GM19397 (cell line): ENCODE results near the gene BTG1.

Experiments
- ATAC-seq: cut with Tn5 transposase; IDR thresholded peaks from one replicate; pipeline ENCODE4 v1.9.1; 2021; ENCODE audit warnings: mild to moderate bottlenecking, moderate library complexity; ENCODE audit not compliant: unreplicated experiment

The BTG1 gene

DNA sequence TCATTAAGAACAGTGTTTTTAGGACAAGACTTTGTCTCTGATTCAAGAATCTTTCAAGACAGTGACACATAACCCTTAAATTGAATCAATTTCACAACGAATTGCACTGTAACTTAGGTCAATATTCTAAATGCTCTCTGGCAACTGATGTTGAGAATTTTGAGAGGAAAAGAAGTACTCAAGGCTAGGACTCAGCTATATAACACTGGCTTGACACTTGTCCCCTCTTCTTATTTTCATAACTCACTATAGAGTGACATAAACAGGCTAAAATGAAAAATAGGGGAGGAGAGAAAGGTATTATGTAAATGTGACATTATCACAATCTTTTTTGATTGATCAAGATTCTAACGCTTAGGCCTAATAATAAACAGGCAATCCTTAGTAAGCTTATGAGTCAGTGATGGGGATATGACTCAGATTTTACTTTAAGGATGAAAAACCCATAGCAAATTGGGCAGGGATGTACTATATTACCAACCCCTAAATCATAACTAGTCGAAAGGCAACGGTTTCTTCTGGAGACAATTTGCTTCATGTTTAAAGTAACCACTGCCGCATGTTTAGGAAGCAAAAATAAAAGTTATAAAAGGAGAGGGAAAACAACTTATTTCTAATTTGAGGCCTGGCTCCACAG, 10.9 kb downstream of the BTG1 start:
- no peak for ATAC-seq

DNA sequence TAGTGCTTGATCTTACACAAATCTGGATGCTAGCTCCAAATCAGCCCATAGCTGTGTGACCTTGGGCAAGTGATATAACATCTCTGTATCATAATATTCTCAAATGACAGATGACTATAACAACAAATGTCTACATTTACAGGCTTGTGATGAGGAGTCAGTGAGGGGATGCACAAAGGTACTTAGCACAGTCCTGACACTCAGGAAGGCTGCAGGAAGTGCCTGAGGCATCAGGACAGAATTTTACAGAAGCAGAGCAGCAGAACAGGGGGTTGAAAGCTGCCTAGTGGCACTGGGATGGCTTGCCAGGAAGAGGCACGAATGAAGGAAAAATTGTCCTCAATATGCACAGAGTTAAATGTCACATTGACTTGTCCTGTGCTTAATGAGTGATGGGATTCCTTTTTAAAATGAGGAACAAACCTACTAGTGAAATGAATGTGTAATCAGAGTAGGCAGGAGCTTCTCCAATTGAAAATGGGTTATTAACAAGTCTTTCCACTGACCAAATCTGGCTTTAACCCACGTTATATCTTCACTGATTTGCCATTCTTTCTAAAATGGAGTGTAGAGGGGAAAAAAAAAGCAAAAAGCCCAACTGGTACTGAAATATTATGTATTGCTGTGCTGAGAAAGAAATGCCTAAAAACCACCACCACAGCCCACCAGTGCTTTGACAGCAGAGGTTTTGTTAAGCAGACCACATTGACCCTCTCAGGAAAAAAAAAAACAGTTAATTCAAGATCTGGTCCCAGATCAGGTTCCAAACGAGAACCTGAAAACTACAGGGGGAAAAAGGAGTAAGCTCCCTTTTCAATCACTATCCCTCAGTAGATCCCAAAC, 11.6 kb downstream of the BTG1 start:
- ATAC-seq, result no peak

DNA sequence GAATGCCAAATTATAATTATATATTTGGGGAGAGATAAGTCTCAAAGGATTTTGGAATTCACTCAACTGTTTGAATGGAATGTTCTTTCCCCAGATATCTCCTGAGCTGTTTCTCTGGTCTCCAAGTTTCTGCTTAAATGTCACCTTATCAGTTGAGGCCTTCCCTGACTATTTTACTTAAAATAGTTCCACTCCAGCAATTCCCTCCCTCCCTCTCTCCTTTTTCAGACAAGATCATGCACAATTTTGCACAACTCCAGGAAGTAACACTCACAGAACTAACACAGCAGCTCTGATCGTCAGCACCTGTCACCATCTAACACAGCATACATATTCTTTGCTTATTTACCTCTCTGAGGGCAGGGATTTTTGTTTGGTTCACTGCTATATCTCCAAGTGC, 12.5 kb downstream of the BTG1 start:
- no peak for ATAC-seq

DNA sequence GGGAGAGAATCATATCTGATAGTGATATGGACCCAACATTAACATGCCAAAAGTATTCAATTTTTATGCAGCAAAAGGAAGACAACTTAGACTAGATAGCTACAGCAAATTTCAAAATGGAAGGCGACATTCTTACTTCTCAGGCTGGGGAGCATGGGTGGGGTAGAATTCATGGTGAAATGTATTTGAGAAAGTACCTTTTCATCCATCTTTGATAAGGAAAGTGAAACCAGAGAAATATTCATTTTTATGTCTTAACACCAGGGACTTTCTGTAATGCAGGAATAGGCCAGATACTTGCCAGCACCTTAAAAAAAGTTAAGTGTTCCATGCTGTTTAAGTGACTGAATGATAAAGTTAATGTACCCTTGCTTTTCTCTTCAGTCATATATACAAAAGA, 13.4 kb downstream of the BTG1 start:
- ATAC-seq, result no peak

DNA sequence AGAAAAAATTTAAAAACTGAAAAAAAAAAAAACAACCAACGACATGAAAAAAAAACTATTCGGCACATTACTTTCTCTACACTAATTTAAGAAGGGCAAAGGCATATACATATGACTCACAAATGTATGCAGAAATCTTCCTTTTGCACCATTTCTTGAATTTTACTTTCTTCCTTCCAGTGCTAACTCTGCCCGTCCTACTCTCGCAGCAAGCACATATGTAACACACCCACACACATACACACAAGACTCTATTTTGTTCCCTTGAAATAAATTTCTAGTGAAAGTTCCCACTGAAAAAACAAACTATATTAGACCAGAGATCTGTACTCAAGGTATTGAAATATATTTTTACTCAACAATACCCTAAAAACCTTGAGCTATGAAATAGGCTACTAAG, 14.6 kb downstream of the BTG1 start:
- ATAC-seq, result no peak

DNA sequence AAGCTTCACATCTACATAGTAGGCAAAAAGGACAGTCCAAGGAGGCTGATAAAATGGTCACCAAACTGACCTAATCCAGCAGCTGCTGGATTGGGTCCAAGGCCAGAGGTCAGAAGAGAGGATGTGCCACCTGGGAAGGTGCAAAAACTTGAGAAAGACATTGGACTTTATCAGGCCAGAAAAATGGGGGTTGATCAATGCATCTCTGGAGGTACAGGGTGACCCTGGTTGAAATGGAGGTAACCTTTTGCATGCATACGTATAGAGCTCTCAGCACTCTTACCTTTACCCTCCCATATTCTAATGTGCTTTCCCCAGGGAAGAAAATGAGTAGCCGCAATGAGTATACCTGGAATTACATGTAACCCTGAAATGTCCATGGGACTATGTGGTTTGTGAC, 16.0 kb downstream of the BTG1 start:
- ATAC-seq, result no peak

DNA sequence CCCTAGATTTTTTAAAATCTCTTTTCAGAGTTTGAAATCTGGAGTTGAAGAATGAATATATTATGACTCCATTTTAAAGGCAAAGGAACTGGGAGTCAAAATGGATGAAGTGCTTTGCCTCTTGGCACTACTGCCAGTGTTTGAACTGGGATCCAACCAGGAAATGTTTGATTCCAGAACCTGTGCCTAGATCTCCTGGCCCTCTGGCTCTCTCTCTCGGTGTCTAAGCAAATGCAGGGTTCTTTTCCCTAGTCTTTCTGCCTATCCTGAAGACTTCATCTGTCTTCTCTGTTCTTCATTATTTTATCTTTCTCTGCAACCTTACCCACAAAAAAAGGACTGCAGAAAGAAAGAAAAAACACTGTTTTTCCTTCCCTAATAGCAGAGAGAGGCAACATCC, 17.0 kb downstream of the BTG1 start:
- ATAC-seq, result no peak

DNA sequence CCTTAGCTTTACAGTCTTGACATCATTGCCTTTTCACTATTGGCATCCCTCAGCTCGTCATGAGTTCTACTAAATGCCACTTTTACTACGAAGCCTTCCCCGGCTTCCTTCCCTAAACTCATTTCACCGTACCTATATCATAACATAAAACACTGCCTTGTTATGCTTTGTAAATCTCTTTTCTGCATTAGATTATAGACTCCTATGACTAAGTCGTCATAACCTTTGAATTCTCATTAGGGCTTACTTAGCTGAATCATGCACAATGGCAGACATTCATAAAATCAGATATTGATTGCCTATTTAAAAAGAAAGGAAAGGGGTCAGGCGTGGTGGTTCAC, 21.0 kb downstream of the BTG1 start:
- no peak for ATAC-seq

DNA sequence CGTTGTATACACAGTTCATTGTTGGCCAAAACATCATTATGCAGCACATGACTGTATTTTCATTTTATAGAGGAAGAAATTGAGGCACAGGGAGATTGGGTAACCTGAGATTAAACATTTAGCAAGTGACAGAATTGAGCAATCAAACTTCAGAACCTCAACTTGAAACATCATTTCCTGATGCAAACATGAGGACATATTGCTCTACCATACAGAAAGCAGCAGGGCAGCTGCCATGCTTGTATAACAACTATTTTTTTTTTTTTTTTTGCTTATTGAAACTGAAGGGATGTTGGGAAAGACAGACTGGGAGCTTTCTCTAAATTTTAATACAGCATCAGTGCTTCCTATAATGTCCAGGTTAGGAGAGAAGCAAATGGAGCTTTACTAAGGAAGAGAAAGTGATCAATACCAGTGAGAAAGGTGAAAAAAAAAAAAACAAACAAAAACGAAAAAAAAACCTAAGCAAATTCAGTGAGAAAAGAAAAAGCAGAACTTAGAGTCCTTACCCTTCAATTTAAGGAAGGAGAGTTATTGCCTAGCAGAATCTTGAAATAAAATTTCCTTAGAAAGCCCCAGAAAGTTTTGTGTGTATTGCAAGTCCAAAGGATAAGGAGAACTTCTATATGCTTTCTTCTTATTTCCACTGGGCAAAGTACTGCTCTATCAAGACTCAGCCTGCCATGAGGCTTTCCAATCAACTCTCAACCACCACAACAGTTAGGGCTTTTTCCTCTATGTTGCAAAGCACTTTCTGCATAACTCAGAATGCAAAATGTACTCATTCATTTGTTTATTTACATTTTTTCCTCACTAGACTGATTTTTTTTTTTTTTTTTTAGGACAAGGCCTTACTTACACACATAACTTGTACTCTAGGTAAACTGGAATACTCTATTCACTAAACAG, 21.6 kb downstream of the BTG1 start:
- ATAC-seq, result no peak

DNA sequence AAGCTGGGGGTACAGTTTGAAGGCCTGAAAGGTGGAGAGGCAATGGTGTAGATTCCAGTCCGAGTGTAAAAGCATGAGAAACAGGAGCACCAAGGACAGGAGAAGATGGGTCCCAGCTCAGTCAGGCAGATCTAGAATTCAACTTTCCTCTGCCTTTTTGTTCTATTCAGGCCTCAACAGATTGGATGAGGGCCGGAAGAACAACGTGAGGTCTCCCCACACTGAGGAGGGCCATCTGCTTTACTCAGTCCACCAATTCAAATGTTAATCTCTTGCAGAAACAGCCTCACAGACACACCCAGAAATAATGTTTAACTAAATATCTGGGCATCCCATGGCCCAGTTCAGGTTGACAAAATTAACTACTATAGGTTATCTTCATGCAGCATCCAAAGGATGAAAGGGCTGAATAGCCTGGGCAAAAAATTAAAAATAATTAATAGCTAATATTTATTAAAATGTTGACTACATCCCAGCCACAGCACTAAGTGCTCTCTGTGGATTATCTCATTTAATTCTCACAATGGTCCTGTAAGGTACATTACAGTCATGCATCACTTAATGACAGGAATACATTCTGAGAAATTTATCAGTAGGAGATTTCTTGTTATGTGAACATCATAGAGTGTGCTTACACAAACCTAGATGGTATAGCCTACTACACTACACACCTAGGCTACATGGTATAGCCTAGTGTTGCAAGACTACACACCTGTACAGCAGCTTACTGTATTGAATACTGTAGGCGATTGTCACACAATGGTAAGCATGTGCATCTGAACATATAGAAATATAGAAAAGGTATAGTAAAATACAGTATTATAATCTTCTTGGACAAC, 22.5 kb downstream of the BTG1 start:
- no peak for ATAC-seq

DNA sequence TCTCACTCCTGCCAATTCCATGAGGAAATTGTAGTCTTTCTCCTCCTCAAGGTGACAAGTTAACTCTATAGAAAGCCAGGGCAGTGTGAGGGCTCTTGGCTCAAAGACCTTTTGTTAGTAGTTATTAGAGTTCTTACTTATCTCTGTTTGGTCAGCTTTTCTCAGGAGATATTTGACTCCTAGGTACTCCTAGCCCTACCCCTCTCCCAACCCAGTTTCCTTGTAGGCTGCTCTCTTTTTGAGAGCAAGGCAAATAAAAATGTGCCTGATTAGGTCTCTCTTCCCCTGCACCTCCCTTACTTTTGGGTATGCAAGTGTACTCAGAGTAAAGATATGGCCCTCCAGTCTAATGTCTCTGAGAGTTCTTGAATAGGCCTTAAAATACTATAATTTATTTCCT, 23.8 kb downstream of the BTG1 start:
- no peak for ATAC-seq

DNA sequence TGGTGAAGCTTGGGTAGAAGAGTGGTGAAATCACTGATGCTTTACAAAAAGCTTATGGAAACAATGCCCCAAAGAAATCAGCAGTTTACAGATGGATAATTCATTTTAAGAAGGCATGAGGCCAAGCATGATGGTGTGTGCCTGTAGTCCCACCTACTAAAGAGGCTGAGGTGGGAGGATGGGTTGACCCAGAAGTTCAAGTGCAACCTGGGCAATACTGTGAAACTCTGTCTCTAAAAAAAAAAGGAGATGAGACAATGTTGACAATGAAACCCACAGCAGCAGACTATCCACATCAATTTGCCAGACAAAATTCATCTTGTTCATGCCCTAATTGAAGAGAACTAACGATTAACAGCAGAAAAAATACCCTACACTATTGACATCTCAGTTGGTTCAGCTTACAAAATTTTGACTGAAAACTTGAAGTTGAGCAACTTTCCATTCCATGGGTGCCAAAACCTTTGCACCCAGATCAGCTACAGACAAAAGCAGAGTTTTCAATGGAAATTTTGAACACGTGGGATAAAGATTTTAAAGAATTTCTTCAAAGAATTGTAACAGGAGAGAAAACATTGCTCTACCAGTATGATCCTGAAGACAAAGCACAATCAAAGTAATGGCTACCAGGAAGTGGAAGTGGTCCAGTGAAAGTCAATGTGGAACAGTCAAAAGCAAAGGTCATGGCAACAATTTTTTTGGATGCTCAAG, 26.7 kb downstream of the BTG1 start:
- ATAC-seq, result no peak

DNA sequence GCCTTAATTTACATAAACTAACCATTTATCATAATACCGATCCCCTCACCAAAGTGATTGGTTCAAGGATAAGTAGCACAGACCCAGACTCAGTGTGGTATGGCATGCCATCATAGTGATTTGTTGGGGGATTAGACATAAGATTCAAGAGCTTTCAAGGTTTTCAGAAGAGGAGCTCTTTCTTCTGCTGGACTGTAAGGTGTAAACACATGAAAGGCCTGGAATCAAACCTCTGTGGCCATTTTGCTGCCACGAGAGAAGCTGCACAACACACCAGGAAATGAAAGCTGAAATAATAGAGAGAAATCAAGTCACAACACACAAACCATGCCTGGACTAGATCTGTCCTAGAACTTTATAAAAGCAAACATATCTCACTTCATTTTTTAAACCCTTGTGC, 30.8 kb downstream of the BTG1 start:
- ATAC-seq, result no peak

DNA sequence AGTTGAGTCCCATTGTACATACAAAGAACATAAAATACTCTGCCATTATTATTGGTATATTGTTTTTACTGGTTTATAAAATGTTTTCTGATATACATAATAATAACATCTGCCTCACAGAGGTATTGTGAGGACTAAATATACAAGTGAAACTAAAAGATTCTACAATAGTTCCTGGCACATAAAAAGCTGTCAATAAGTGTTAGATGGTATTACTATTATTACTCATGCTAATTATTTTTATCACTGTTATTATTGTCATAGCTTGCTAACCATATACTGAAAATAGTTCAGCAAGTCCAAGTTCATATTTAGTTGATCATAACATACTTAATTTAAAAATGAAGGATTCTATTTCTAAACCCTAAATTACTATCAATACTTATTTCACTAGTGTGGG, 34.4 kb downstream of the BTG1 start:
- ATAC-seq, result no peak

DNA sequence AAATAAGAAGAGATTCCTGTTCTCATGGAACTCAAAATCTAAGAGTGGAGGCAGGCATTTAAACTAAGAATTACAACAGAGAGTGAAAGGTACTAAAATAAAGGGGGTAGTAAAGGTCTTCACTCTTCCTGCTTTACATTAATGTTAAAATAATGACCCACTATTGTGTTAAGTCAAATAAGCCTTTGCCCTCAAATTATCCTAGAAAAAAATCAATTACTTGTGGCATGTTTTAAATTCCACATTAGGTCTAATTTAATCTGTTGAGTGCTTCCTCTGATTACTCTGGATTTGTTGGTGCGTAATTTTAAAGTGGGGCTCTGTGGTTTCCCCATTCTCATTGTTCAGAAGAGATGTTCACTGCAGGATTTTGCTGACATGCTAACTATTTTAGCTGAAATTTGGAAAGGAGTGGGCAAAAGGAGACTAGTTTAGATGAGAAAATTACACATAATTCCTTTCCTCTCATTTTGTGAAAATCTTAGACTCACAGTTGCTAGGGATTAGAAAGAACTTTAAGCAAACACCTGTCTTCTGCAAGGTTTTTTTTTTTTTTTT, 35.5 kb downstream of the BTG1 start:
- ATAC-seq, result no peak

DNA sequence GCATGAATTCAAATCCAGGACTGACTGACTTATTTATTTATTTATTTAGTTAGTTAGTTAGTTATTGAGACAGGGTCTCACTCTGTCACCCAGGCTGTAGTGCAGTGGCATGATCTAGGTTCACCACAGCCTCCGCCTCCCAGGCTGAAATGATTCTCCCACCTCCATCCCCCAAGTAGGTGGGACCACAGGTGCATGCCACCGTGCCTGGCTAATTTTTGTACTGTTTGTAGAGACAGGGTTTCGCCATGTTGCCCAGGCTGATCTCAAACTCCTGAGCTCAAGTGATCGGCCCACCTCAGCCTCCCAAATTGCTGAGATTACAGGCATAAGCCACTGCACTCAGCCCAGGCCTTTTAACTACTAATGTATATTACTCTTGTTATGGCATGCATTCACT, 36.0 kb downstream of the BTG1 start:
- ATAC-seq, result no peak

DNA sequence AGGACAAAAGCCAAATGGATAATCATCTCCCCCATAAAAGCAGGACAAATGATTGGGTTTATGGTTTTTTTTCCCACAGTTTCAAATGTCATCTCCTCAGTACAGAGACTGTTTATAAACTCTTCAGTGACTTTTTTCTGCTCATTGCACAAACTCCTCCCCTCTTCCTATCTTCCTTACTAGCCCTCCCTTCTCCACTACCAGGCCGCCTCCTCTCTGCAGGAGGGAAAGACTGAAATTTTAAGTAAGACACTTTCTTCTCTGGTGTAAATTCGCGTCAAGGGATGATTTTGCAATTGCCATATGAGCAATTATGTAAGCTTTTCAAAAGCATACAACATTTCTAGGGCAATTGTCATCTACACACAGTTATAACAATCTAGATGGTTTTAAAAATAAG, 37.0 kb downstream of the BTG1 start:
- no peak for ATAC-seq

DNA sequence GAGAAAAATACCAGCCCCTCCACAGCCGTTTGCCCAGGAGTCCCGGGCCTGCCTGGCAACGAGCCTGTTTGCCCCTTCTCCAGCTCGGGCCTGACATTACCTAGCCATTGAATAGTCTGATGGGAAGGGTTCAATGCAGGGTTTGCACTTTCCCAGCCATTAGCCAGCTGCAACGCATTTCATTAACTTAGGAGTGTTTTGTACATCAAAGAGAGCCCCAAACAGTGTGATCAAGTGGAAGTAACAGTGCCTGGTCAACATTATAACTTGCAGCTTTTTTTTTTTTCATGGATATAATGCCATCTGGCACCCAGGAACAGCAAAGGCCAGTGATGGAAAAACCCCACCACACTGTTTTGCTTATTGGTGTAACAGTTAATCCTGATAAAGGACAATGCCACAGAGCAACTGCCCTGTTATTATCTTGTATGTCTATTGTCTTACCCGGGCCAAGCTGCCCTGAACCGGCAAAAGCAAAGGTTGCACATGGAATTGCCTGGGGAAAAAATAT, 38.0 kb downstream of the BTG1 start:
- ATAC-seq, result no peak

DNA sequence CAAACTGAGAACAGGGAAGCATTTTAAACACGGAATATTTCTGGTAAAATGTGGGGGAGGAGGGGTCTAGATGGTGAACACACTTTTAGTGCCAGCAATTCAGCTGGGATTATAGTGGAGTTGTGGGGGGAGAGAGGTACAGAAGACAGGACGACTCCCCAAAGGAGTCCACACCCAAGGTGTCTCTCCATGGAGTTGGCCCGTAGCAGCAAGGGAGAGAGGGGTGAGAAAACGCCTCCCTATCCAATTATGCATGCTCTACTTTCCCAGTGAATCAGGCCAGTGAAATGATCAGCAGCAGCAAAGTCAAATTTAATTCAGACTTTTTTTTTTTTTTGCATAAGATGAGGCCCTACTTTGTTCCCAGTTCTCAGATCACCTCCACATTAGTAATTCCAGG, 38.6 kb downstream of the BTG1 start:
- ATAC-seq, result no peak

DNA sequence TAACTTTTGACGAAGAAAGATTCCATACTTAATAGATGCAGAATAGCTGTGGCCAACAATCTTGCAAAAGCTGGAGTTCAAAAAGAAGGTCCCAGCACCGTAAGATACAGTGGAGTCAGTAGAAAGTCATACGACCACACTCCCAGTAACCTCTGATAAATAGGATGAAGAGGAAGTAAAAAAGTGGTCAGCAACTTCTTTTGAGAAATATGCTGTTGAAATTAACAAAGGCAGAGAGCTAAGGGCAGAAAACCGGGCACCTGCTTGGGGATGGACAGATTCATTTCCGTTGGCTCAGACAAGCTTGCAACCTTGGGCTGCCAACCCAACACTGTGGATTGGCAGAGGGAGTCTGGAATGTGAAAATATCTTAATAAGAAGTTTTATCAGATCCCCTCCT, 40.0 kb downstream of the BTG1 start:
- no peak for ATAC-seq
